HepG2 (cell line): ENCODE measurements around the gene ZBTB20. TPM values are rescaled to one million over a fixed set of nuclear protein-coding genes. Genes with fewer than 3 reads are reported as not detected.

Experiments used
- KDM6A ChIP-seq: IDR thresholded peaks from 2 replicates; pipeline ENCODE4 v1.6.1; 2016; ENCODE audit warnings: low read depth
- MAFG ChIP-seq: sonication (generic); formaldehyde crosslinking; IDR thresholded peaks from 2 replicates; pipeline ENCODE4 v1.5.1; 2020; ENCODE audit warnings: mild to moderate bottlenecking, missing genetic modification reagents
- MTF2 ChIP-seq: sonication (generic); formaldehyde crosslinking; IDR thresholded peaks from 2 replicates; pipeline ENCODE4 v1.5.0; 2020; ENCODE audit warnings: missing genetic modification reagents, borderline replicate concordance
- MZF1 ChIP-seq: sonication (generic); formaldehyde crosslinking; IDR thresholded peaks from 2 replicates; pipeline ENCODE4 v1.8.1; 2023; ENCODE audit warnings: mild to moderate bottlenecking, missing genetic modification reagents, borderline replicate concordance
- REXO4 ChIP-seq: sonication (generic); formaldehyde crosslinking; IDR thresholded peaks from 2 replicates; pipeline ENCODE4 v1.8.0; 2022; ENCODE audit warnings: missing genetic modification reagents, mild to moderate bottlenecking, borderline replicate concordance
- SRSF4 ChIP-seq: fragments of 200-400 bp; formaldehyde crosslinking; IDR thresholded peaks from one replicate; pipeline ENCODE4 v1.6.1; 2018; ENCODE audit warnings: mild to moderate bottlenecking, low read depth, low read length, moderate library complexity; ENCODE audit not compliant: poor library complexity, severe bottlenecking
- TERF1 ChIP-seq: sonication (generic); formaldehyde crosslinking; IDR thresholded peaks from 2 replicates; pipeline ENCODE4 v1.8.0; 2022; ENCODE audit warnings: mild to moderate bottlenecking, missing genetic modification reagents, moderate library complexity
- TFAP4 ChIP-seq: sonication (generic); IDR thresholded peaks from 2 replicates; pipeline ENCODE4 v1.6.1; 2016; ENCODE audit warnings: low read depth, borderline replicate concordance
- ZBTB34 ChIP-seq: sonication (generic); formaldehyde crosslinking; IDR thresholded peaks from 2 replicates; pipeline ENCODE4 v1.8.0; 2022; ENCODE audit warnings: mild to moderate bottlenecking, missing genetic modification reagents
- ZBTB37 ChIP-seq: sonication (generic); formaldehyde crosslinking; IDR thresholded peaks from 2 replicates; pipeline ENCODE4 v1.4.0; 2020; ENCODE audit warnings: mild to moderate bottlenecking, missing genetic modification reagents
- ZC3H13 ChIP-seq: sonication (generic); formaldehyde crosslinking; IDR thresholded peaks from 2 replicates; pipeline ENCODE4 v1.8.1; 2023; ENCODE audit warnings: mild to moderate bottlenecking, missing genetic modification reagents, moderate library complexity
- ZGPAT ChIP-seq: IDR thresholded peaks from 2 replicates; pipeline ENCODE4 v1.6.1; 2016; ENCODE audit warnings: mild to moderate bottlenecking
- ZMYM4 ChIP-seq: sonication (generic); formaldehyde crosslinking; IDR thresholded peaks from 2 replicates; pipeline ENCODE4 v1.8.1; 2023; ENCODE audit warnings: mild to moderate bottlenecking, missing genetic modification reagents
- ZNF510 ChIP-seq: sonication (generic); formaldehyde crosslinking; IDR thresholded peaks from 2 replicates; pipeline ENCODE4 v1.4.0; 2020; ENCODE audit warnings: low read depth, mild to moderate bottlenecking, missing genetic modification reagents
- ZNF609 ChIP-seq: sonication (generic); formaldehyde crosslinking; IDR thresholded peaks from 2 replicates; pipeline ENCODE4 v1.4.0; 2020; ENCODE audit warnings: mild to moderate bottlenecking, missing genetic modification reagents, borderline replicate concordance
- ZNF710 ChIP-seq: sonication (generic); formaldehyde crosslinking; IDR thresholded peaks from 2 replicates; pipeline ENCODE4 v1.5.0; 2020; ENCODE audit warnings: mild to moderate bottlenecking, missing genetic modification reagents, borderline replicate concordance
- polyA plus RNA-seq, 8 experiments: library from polyadenylated mRNA; depleted of rRNA in 3 of 8; stranded (reverse) in 7 of 8; unstranded in 1 of 8; fragments of >200 nt; fragmentation: Illumina TruSeq in 4 of 8; extraction: Trizol in 4 of 8; gene quantifications; 2 replicates each; pipeline versions ENCODE4 v1.2.1 to v1.2.3, GENCODE V29; 2011 to 2016; ENCODE audit warnings: low read depth in 4 of 8, missing spikeins in 1 of 8, mixed read lengths in 1 of 8; ENCODE audit not compliant: insufficient read depth in 1 of 8
- total RNA-seq, 5 experiments: library from RNA; depleted of rRNA; stranded (reverse); fragments of >200 nt; fragmentation: Illumina TruSeq; extraction: Trizol; gene quantifications; 2 replicates each; pipeline ENCODE4 v1.2.3, GENCODE V29; 2016; ENCODE audit warnings: low read depth in 1 of 5

Gene ZBTB20
- total and polyA plus RNA-seq, 2 of the 13 experiments (the other 11 are each of a cell fraction or from before 2014, with no cell fraction given) = 1.9 to 8.8 TPM

- TF ChIP-seq ZBTB34 (CRISPR knock-in tag) = peak; percentile 93
- no peak for TF ChIP-seq ZNF710
- TF ChIP-seq ZNF609 (CRISPR knock-in tag) = no peak
- no peak for TF ChIP-seq REXO4 (CRISPR knock-in tag)
- TF ChIP-seq ZGPAT = no peak
- no peak for TF ChIP-seq ZNF510 (CRISPR knock-in tag)
- TF ChIP-seq ZC3H13 (CRISPR knock-in tag) = no peak
- TF ChIP-seq KDM6A (CRISPR knock-in tag) = peak; percentile 24; the same call in 1 of the 2 replicates
- no peak for TF ChIP-seq MTF2 (CRISPR knock-in tag)
- TF ChIP-seq MAFG (CRISPR knock-in tag) = no peak
- no peak for TF ChIP-seq TERF1 (CRISPR knock-in tag)
- no peak for TF ChIP-seq SRSF4
- peak; percentile 93 for TF ChIP-seq ZBTB37 (CRISPR knock-in tag)
- peak; percentile 89 for TF ChIP-seq ZMYM4
- TF ChIP-seq MZF1 = no peak
- peak; percentile 76; the same call in 1 of the 2 replicates for TF ChIP-seq TFAP4
These were observed 254.2 kb downstream of the ZBTB20 start (continued) for GRCh38 chr3:114892880-114893279.
